ENCODE data around the gene GRAP. TPM values are rescaled to one million over a fixed set of nuclear protein-coding genes. Genes with fewer than 3 reads are reported as not detected.
A peak's percentile ranks its signal among the peaks of the same experiment; 100 is the strongest.
"Not testable (repeated sequence)": the region's sequence is repeated elsewhere in the genome, so short reads cannot be mapped to it uniquely, and the experiment has no call there.

The GRAP gene
- total and polyA plus RNA-seq, 2 experiments from 2014 or later: 0.24 TPM; not detected in 1

DNA sequence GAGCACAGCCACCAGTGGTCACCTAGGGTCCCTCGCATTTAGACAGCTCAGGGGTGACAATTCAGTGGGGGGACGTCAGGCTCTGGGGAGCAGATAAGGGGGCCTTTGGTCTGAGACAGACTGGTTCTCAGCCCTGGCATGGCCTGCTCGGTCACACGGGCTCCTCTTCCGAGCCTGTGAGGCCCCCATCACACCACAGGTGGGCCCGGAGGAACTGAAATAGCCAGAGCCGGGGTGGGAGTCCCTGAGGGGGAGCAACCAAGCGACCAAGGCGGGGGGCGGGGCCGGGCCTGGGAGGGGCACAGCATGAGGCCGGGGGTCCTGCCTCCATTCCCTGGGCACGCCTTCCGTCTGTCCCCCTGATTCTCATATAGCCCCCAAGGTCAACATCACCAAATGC, 4.4 kb downstream of the GRAP start:
- H3K27ac ChIP-seq (ENCODE audit: low read depth); H3K27me3 Mint-ChIP-seq (ENCODE audit: insufficient read depth, low read depth, poor library complexity); H3K79me2 ChIP-seq (replicated peaks; ENCODE audit: insufficient read depth); ATAC-seq; H2AFZ ChIP-seq; H3K27ac Mint-ChIP-seq; DNase-seq (ENCODE audit: low spot score); H3K4me3 Mint-ChIP-seq; H3K27me3 ChIP-seq (ENCODE audit: insufficient read depth); H3K36me3 ChIP-seq (ENCODE audit: insufficient read depth); H4K20me1 ChIP-seq (replicated peaks; ENCODE audit: insufficient read depth); H3K4me1 ChIP-seq (ENCODE audit: insufficient read depth); H3K9me3 Mint-ChIP-seq; H3K9me2 ChIP-seq (ENCODE audit: insufficient read depth); H3K4me1 Mint-ChIP-seq; H3F3A ChIP-seq (replicated peaks; ENCODE audit: low read depth); H3K4me2 ChIP-seq; H3K36me3 Mint-ChIP-seq (ENCODE audit: low read depth); H3K4me3 ChIP-seq: not testable (repeated sequence)

DNA sequence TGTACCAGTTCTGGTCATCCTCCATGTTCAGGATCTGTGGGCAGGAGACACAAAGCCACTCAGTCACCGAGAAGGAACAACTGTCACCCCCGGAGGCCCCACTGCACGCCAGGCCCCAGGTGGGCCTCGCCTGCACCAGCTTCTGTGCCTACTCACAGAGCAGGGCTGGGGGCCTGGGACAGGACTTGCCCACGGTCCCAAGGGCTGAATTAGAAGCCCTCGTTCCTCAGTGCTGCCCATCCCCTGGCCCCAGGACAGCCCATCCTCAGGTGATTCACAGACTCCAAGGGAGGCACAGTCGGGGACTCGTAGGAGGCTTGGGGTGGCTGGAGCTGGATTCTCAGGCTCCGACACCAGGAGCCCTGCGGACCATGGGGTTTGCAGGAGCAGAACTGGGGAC, 4.9 kb downstream of the GRAP start:
- not testable (repeated sequence) for ATAC-seq; DNase-seq (ENCODE audit: low spot score)

DNA sequence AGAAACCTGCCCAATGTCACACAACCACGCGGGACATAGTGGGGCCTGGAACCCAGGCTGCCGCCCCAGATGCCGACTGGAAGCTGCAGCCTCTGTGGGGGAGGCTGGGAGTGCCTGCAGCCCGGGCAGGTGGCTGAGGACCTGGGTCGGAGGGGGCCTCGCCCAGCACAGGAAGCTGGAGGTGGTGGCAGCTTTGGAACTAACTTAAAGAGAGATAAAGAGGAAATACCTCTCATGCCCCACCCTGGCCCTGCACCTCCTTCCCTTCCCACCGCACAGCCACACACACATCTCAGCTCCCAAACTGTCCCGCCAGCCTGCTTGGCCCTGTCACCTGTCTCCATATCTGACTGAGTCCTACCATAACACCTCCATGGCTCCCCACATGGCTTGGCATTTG, 6.4 kb downstream of the GRAP start:
- H3K36me3 ChIP-seq (ENCODE audit: insufficient read depth); H3K27me3 Mint-ChIP-seq (ENCODE audit: insufficient read depth, low read depth, poor library complexity); H3K27ac ChIP-seq (ENCODE audit: low read depth); DNase-seq (ENCODE audit: low spot score); H3K4me1 Mint-ChIP-seq; H3K4me3 ChIP-seq; ATAC-seq; H4K20me1 ChIP-seq (replicated peaks; ENCODE audit: insufficient read depth); H3K4me3 Mint-ChIP-seq; H3K36me3 Mint-ChIP-seq (ENCODE audit: low read depth); H3F3A ChIP-seq (replicated peaks; ENCODE audit: low read depth); H3K79me2 ChIP-seq (replicated peaks; ENCODE audit: insufficient read depth); H3K4me2 ChIP-seq; H3K9me2 ChIP-seq (ENCODE audit: insufficient read depth); H3K27ac Mint-ChIP-seq; H3K9me3 Mint-ChIP-seq; H3K27me3 ChIP-seq (ENCODE audit: insufficient read depth); H3K4me1 ChIP-seq (ENCODE audit: insufficient read depth); H2AFZ ChIP-seq: not testable (repeated sequence)

More for the DNA sequence above, 4.9 kb downstream of the GRAP start:
- H3K27ac ChIP-seq (ENCODE audit: low read depth); H3K4me3 Mint-ChIP-seq; H3K79me2 ChIP-seq (replicated peaks; ENCODE audit: insufficient read depth); H3K4me1 ChIP-seq (ENCODE audit: insufficient read depth); H3K9me3 Mint-ChIP-seq; H2AFZ ChIP-seq; H3K27ac Mint-ChIP-seq; H3K4me1 Mint-ChIP-seq; H3K4me3 ChIP-seq; H3F3A ChIP-seq (replicated peaks; ENCODE audit: low read depth); H4K20me1 ChIP-seq (replicated peaks; ENCODE audit: insufficient read depth); H3K27me3 Mint-ChIP-seq (ENCODE audit: insufficient read depth, low read depth, poor library complexity); H3K4me2 ChIP-seq; H3K9me2 ChIP-seq (ENCODE audit: insufficient read depth); H3K27me3 ChIP-seq (ENCODE audit: insufficient read depth); H3K36me3 Mint-ChIP-seq (ENCODE audit: low read depth); H3K36me3 ChIP-seq (ENCODE audit: insufficient read depth): not testable (repeated sequence)

DNA sequence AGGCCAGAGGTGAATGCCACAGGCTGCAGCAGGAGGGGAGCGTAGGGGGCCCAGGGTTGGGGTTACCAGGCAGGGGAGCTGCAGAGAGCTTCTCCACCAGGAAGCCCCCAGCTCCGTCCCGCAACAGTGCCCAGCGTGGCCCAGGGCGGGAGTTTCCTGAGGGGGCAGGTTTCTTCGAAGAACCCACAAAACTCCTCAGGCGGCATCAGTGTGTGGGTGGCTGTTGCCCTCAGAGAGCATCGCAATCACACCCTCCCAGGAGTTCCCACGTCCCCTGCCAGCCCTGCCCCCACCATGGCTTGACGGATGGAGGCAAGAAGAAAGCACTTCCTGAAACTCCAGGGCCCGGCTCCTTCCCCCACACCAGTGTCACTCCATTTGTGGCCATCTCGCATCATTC, 8.0 kb downstream of the GRAP start:
- not testable (repeated sequence) for H3K9me2 ChIP-seq (ENCODE audit: insufficient read depth); H4K20me1 ChIP-seq (replicated peaks; ENCODE audit: insufficient read depth); H3K4me1 ChIP-seq (ENCODE audit: insufficient read depth); H3K36me3 Mint-ChIP-seq (ENCODE audit: low read depth); H3K27ac Mint-ChIP-seq; H3K27ac ChIP-seq (ENCODE audit: low read depth); H3F3A ChIP-seq (replicated peaks; ENCODE audit: low read depth); DNase-seq (ENCODE audit: low spot score); H3K4me2 ChIP-seq; H3K79me2 ChIP-seq (replicated peaks; ENCODE audit: insufficient read depth); H3K4me3 ChIP-seq; H3K27me3 ChIP-seq (ENCODE audit: insufficient read depth); ATAC-seq; H3K4me3 Mint-ChIP-seq; H2AFZ ChIP-seq; H3K4me1 Mint-ChIP-seq; H3K27me3 Mint-ChIP-seq (ENCODE audit: insufficient read depth, low read depth, poor library complexity); H3K9me3 Mint-ChIP-seq; H3K36me3 ChIP-seq (ENCODE audit: insufficient read depth)

DNA sequence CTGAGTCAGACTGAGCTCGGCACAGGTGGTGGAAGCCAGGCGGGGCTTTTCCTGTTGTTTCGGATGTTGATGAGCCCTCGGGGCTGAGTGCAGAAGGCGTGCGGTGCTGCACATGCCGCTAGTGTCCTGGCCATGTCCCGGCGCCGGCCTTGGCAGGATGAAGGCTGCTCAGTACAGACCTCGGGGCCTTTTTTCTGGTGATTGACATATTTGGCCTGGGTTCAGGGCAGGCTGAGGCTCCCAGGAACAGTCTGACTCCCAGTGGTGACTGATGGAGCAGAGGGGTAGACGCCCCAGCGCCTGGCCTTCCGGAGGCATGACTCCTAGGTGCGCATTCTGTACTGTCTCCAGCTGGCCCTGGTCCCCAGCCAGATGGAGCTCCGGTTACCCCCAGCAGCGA, 8.8 kb downstream of the GRAP start:
- H3F3A ChIP-seq (replicated peaks; ENCODE audit: low read depth); H3K4me2 ChIP-seq; H3K4me3 ChIP-seq; H3K36me3 Mint-ChIP-seq (ENCODE audit: low read depth); H2AFZ ChIP-seq; H3K9me3 Mint-ChIP-seq; H4K20me1 ChIP-seq (replicated peaks; ENCODE audit: insufficient read depth); H3K27me3 ChIP-seq (ENCODE audit: insufficient read depth); H3K4me3 Mint-ChIP-seq; H3K9me2 ChIP-seq (ENCODE audit: insufficient read depth); DNase-seq (ENCODE audit: low spot score); H3K27ac Mint-ChIP-seq; H3K27me3 Mint-ChIP-seq (ENCODE audit: insufficient read depth, low read depth, poor library complexity); H3K4me1 Mint-ChIP-seq; H3K27ac ChIP-seq (ENCODE audit: low read depth); H3K79me2 ChIP-seq (replicated peaks; ENCODE audit: insufficient read depth); H3K4me1 ChIP-seq (ENCODE audit: insufficient read depth); H3K36me3 ChIP-seq (ENCODE audit: insufficient read depth): not testable (repeated sequence)
- peak; percentile 17; the same call in 2 of the 3 replicates for ATAC-seq

DNA sequence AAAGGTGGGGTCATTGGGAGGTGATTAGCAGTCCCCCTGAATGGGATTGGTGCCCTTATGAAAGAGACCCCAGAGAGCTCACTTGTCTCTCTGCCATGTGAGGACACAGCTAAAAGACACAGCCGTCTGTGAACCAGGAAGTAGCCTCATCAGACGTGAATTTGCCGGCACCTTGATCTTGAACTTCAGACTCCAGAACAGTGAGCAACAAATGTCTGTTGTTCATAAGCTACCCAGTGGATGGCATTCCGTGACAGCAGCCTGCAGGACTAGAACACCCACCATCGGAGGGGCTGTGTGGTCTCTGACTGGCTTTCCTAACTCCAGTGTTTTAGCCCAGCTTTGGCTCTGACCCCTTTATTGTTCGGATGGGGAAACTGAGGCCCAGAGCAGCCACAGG, 9.2 kb downstream of the GRAP start:
- H3K4me1 ChIP-seq (ENCODE audit: insufficient read depth); H3K9me2 ChIP-seq (ENCODE audit: insufficient read depth); H3K4me2 ChIP-seq; H2AFZ ChIP-seq; H3K36me3 Mint-ChIP-seq (ENCODE audit: low read depth); H3K27ac Mint-ChIP-seq; H3F3A ChIP-seq (replicated peaks; ENCODE audit: low read depth); H3K27ac ChIP-seq (ENCODE audit: low read depth); H3K36me3 ChIP-seq (ENCODE audit: insufficient read depth); H3K27me3 Mint-ChIP-seq (ENCODE audit: insufficient read depth, low read depth, poor library complexity); H3K27me3 ChIP-seq (ENCODE audit: insufficient read depth); H3K4me3 Mint-ChIP-seq; H3K79me2 ChIP-seq (replicated peaks; ENCODE audit: insufficient read depth); DNase-seq (ENCODE audit: low spot score); H3K9me3 Mint-ChIP-seq; H3K4me1 Mint-ChIP-seq; H4K20me1 ChIP-seq (replicated peaks; ENCODE audit: insufficient read depth); H3K4me3 ChIP-seq; ATAC-seq: not testable (repeated sequence)

DNA sequence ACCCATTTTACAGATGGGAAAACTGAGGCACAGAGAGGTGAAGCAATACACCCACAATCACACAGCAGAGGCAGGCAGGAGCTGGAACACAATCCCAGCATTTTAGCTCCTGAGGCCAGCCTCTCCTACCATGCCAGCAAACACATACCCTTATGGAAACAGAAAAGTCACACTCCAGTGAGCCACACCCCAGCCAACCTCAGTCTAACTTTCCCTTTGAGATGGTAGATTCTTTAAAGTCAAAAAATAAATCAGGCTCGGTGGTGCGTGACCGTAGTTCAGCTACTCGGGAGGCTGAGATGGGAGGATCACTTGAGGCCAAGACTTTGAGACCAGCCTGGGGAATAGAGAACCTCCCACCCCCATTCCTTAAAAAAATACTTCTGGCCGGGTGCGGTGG, 10.6 kb downstream of the GRAP start:
- not testable (repeated sequence) for H3K27ac Mint-ChIP-seq; H4K20me1 ChIP-seq (replicated peaks; ENCODE audit: insufficient read depth); H3K27me3 ChIP-seq (ENCODE audit: insufficient read depth); DNase-seq (ENCODE audit: low spot score); H3K4me2 ChIP-seq; H3K27me3 Mint-ChIP-seq (ENCODE audit: insufficient read depth, low read depth, poor library complexity); H3K4me3 Mint-ChIP-seq; ATAC-seq; H3K4me3 ChIP-seq; H3K4me1 Mint-ChIP-seq; H3K9me2 ChIP-seq (ENCODE audit: insufficient read depth); H3K27ac ChIP-seq (ENCODE audit: low read depth); H2AFZ ChIP-seq; H3K36me3 ChIP-seq (ENCODE audit: insufficient read depth); H3F3A ChIP-seq (replicated peaks; ENCODE audit: low read depth); H3K79me2 ChIP-seq (replicated peaks; ENCODE audit: insufficient read depth); H3K4me1 ChIP-seq (ENCODE audit: insufficient read depth); H3K9me3 Mint-ChIP-seq; H3K36me3 Mint-ChIP-seq (ENCODE audit: low read depth)

All from GM23338 (cell line).